HG03342 (cell line): Measurements from ENCODE around the gene KRTAP10-11.
"Not testable (repeated sequence)": the region's sequence is repeated elsewhere in the genome, so short reads cannot be mapped to it uniquely, and the experiment has no call there.

Experiments used
- ATAC-seq: cut with Tn5 transposase; IDR thresholded peaks from one replicate; pipeline ENCODE4 v1.9.1; 2021; ENCODE audit warnings: mild to moderate bottlenecking, moderate library complexity; ENCODE audit not compliant: unreplicated experiment

KRTAP10-11 gene

GRCh38 chr21:44638506-44639330, 7.5 kb upstream of the KRTAP10-11 start:
- ATAC-seq = not testable (repeated sequence)

- ATAC-seq = no peak
These were observed 6.9 kb upstream of the KRTAP10-11 start for GRCh38 chr21:44639331-44639655.

DNA sequence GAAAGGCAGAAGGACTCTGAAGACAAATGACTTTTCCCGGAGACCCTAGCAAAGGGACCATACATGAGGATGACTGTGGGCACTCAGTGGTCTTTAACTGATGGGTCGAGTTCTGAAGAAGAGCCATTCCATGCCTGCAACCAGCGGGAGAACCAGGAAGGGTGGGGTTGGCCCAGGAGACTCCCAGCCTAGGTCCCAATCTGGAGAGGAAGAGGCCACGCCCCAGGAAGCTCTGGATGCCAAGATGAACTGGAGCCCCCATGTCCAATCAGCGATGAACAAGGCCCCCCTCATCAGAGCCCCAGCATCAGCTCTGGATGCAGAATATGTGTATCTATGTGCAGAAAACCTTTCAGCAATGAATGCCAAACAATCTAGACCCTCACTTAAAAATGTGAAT, 5.5 kb upstream of the KRTAP10-11 start:
- ATAC-seq = no peak

DNA sequence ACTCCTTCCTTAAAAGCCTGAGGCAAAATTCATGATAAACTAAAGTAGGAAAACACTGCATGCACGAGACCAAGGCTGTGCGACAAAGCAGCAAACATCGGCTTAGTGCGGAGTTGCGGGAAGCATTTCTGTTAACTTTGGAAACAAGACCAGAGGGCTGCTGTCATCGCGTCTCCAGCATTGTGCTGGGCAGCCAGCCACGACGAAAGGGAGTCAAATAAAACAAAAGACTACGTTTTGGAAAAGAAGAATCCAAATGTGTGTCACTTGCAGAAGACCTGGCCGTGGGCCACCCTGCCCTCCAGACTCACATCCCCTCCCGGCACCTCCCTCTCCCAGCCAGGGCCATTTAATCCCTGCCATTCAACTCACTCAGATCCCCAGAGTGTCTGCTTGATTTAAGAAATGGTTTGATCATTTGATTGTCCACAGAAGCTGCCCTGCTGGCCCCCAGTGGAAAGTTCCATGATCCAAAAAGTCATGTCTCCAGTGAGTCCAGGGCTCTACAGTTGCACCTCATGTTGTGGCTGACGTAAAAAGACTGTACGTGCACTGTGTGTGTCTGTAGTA, 2.4 kb upstream of the KRTAP10-11 start:
- no peak for ATAC-seq

DNA sequence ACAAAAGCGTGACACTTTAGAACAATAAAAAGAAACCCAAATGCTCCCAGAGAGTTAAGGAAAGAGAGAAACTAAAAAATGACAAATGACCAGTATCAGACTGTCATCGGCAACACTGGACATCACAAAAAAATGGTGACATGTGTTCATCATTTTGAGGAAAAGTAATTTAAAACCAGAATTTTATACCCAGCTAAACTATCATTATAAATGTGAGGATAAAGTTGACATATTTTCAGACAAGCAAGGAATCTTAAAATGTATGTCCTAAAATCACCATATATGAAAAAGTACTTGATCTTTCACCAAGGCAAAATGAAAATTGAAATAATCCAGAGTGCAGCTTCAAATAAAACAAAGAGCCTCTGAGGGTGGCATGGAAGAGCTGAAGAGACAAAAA, 1.3 kb upstream of the KRTAP10-11 start:
- ATAC-seq = no peak

- ATAC-seq = no peak
These were observed 973 bp downstream of the KRTAP10-11 start for GRCh38 chr21:44647222-44647552.

GRCh38 chr21:44648557-44649311, 2.5 kb downstream of the KRTAP10-11 start:
- no peak for ATAC-seq

GRCh38 chr21:44649521-44650100, 3.4 kb downstream of the KRTAP10-11 start:
- ATAC-seq = no peak

DNA sequence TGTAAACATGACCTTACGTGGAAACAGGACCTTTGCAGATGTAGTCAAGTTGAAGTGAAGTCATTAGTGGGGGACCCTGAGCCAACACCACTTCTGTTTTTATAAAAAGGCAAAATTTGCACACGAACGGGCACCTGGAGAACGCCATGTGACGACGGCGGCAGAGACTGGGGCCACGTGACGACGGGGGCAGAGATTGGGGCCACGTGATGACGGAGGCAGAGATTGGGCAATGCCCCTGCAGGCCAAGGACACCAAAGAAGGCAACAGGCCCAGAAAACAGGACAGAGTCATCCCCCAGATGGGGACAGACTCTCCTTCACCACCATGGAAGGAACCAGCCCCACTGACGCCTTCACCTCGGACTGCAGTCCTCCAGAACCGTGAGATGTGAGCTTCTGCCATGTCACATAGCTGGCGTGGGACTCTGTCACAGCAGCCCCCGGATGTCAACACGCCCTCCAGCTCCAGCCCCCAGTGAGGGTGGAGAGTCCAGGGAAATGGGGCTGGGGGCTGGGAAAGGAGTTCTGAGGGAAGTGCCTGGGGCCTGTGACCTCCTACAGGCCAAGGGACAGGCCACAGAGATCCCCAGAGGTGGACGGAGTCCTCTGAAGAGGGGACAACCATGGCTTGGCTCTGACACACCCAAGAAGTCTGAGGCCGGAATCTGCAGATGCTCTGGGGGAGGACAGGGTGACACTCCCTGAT, 4.2 kb downstream of the KRTAP10-11 start:
- ATAC-seq = no peak

- ATAC-seq = no peak
These were observed 4.9 kb downstream of the KRTAP10-11 start for GRCh38 chr21:44650973-44651675.

GRCh38 chr21:44653123-44653522, 6.9 kb downstream of the KRTAP10-11 start:
- no peak for ATAC-seq

- ATAC-seq = no peak
These were observed 7.7 kb downstream of the KRTAP10-11 start for GRCh38 chr21:44653656-44654575.

DNA sequence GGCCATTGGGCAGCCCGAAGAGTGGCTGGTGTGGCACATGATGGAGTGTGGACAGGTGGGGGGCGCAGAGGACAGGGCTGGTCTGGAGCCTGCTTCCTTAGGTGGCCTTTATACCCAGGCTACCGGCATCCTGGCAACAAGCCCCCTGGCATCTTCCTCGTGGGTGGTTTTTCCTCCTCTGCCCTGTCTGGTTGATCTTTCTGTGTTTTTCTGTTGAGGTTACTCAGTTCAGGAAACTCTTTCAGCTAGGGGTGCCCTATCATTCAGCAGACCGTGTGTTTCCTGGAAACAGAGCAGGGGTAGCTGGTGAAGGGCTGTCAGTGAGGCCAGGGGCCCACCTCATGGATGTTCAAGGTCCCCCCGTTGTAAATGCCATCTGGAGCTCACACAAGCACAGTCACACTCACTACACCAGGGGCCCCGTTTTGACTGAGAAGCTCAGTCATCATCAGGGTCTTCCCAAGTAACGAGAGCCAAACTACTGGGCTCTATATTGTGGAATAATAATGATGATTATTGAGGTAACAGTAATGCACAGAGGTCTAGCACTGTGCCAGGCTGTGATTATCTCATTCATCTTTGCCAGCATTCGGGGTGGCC, 8.5 kb downstream of the KRTAP10-11 start, which contains the start of gene KRTAP12-4:
KRTAP12-4 (minus strand) TSS at position 84 of the 600 bp plus-strand sequence; CDS start at position 39, 45 bp downstream.
- no peak for ATAC-seq

GRCh38 chr21:44656868-44657267, 10.7 kb downstream of the KRTAP10-11 start:
- no peak for ATAC-seq

DNA sequence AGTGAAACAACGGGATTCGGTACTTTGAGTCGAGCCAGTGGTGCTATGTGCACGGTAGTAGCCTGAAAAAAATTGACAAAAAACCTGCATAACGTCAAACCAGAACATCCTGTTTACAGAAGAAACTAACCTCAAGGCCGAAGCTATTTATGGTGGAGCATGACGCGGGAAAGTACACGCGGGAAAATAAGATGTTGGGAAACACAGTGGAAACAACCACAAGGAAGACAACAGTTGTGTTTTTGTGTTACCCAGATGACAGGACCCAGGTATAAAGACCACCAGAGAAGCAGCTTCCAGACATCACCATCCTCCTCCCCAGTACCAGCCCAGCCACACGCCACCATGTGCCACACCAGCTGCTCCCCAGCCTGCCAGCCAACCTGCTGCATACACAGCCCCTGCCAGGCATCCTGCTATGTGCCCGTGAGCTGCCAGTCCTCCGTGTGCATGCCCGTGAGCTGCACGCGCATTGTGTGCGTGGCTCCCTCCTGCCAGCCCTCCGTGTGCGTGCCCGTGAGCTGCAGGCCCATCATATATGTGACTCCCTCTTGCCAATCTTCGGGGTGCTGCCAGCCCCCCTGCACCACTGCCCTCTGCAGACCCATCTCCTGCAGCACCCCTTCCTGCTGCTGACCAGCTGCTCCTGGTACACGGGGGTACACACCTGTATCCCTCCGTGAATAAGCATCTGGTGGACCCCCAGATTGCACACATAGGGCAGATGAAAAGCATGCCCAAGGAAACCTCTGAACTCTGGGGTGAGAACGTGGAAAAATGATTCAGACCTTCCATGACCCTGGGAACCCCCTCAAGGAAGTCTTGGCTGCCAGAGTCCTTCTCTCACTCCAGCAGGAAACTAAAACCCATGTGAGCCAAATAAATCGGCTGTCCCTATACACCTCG, 11.7 kb downstream of the KRTAP10-11 start, which contains the start of gene KRTAP12-3:
KRTAP12-3 (plus strand) TSS at position 298 of the 906 bp plus-strand sequence; CDS start at position 346, 48 bp downstream.
- ATAC-seq = no peak

- no peak for ATAC-seq
These were observed 12.3 kb downstream of the KRTAP10-11 start for GRCh38 chr21:44658541-44658910.

- no peak for ATAC-seq
These were observed 12.8 kb downstream of the KRTAP10-11 start for GRCh38 chr21:44658913-44659595.
